C4-2B (cell line): ENCODE data around the gene UBE2E1.

Experiments
- ZFX ChIP-seq: fragments of 450-650 bp; IDR thresholded peaks from 2 replicates; pipeline ENCODE4 v1.6.1; 2017
- TF ChIP-seq, protein P1 (sequence below): fragments of 450-650 bp; conservative IDR thresholded peaks from 2 replicates; pipeline ENCODE4 v1.5.1; 2017; ENCODE audit warnings: mild to moderate bottlenecking

DNA sequence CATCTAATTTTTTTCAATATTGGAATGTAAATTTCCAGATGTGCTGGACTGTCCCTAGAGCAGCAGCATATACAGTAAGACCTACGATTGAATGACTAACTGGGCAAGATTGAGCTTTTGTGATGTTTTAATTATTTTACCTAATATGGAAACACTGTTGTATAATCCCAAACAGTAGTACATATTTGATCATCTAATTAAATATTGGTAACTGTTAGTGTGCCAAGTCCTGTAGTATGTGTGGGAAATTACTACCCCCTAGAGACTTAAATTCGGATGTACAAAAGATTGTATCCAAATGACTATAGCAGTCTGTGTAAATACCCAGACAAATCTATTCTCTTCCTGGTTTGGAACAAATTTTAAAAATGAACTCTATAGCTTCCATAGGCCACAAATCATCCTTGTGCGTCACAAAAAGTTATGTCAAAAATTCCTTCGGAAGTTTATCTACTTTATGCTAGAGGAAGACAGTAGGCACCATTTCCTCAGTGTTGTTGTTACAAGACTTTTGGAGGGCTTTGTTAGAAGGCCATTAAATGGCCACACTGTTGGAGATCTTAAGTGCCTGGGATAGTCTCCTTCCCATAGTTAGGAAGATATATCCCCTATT is 69.5 kb downstream of the UBE2E1 start:
- TF ChIP-seq, protein P1, sequence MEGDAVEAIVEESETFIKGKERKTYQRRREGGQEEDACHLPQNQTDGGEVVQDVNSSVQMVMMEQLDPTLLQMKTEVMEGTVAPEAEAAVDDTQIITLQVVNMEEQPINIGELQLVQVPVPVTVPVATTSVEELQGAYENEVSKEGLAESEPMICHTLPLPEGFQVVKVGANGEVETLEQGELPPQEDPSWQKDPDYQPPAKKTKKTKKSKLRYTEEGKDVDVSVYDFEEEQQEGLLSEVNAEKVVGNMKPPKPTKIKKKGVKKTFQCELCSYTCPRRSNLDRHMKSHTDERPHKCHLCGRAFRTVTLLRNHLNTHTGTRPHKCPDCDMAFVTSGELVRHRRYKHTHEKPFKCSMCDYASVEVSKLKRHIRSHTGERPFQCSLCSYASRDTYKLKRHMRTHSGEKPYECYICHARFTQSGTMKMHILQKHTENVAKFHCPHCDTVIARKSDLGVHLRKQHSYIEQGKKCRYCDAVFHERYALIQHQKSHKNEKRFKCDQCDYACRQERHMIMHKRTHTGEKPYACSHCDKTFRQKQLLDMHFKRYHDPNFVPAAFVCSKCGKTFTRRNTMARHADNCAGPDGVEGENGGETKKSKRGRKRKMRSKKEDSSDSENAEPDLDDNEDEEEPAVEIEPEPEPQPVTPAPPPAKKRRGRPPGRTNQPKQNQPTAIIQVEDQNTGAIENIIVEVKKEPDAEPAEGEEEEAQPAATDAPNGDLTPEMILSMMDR, result no peak
- TF ChIP-seq ZFX, result no peak
